Chondrocyte (in vitro differentiated cells): ENCODE measurements around the gene CFB. TPM values are rescaled to one million over a fixed set of nuclear protein-coding genes. Genes with fewer than 3 reads are reported as not detected.

Source experiments
- DNase-seq: peaks from one replicate; pipeline ENCODE4 v3.0.0; 2021; ENCODE audit warnings: mixed read lengths, low spot score
- H3K27ac Mint-ChIP-seq: one replicate; pipeline ENCODE4 v1.8.0; 2021; ENCODE audit warnings: mild to moderate bottlenecking, moderate library complexity, mixed read lengths; ENCODE audit not compliant: unreplicated experiment
- H3K27me3 Mint-ChIP-seq: 2 replicates; pipeline ENCODE4 v1.8.0; 2021; ENCODE audit warnings: low read depth, mixed read lengths
- H3K36me3 Mint-ChIP-seq: 2 replicates; pipeline ENCODE4 v1.8.0; 2021; ENCODE audit warnings: low read depth, mixed read lengths
- H3K4me1 Mint-ChIP-seq: 2 replicates; pipeline ENCODE4 v1.8.0; 2021; ENCODE audit warnings: low read depth, mild to moderate bottlenecking, mixed read lengths
- H3K4me3 Mint-ChIP-seq: one replicate; pipeline ENCODE4 v1.8.0; 2021; ENCODE audit warnings: mild to moderate bottlenecking, moderate library complexity, mixed read lengths; ENCODE audit not compliant: unreplicated experiment
- H3K9me3 Mint-ChIP-seq: 2 replicates; pipeline ENCODE4 v1.8.0; 2021; ENCODE audit warnings: low read depth, mixed read lengths
- total RNA-seq: library from RNA; stranded (reverse); gene quantifications from 3 replicates; pipeline ENCODE4 v1.2.1, GENCODE V29; 2021
- TF ChIP-seq, protein P1 (sequence below): fragments of 200-600 bp; sonication (generic); IDR thresholded peaks from 2 replicates; pipeline ENCODE4 v1.5.0; 2021; ENCODE audit warnings: antibody characterized with exemption, mild to moderate bottlenecking, moderate library complexity

Gene CFB
- total RNA-seq, 1 donor from 2014 or later = 3.2 TPM

DNA sequence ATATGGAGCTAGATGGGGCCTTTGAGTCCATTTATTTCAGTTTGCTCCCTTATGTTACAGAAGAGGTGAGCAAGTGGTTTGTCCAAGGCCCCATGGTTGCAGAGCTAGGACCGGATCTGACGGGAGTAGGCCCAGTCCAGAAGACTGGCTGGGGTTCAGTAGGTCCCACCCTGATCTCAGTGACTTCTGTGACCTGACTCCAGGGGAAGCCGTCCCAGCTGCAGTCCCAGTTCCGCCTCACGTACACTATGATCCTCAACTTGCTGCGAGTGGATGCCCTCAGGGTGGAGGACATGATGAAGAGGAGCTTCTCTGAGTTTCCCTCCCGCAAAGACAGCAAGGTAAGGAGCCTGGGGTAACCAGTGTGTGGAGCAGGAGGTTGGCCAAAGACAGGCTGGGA is 20.6 kb downstream of the CFB start:
- Mint-ChIP-seq H3K27ac (no peak overlapping the region), H3K36me3 (peaks cover 30% of the 10 kb centered on the region), H3K4me3 (no peak overlapping the region), H3K27me3 (no peaks in the 10 kb centered on the region), H3K4me1 (peaks cover 20% of the 10 kb centered on the region), H3K9me3 (no peaks in the 10 kb centered on the region)
- TF ChIP-seq, protein P1, sequence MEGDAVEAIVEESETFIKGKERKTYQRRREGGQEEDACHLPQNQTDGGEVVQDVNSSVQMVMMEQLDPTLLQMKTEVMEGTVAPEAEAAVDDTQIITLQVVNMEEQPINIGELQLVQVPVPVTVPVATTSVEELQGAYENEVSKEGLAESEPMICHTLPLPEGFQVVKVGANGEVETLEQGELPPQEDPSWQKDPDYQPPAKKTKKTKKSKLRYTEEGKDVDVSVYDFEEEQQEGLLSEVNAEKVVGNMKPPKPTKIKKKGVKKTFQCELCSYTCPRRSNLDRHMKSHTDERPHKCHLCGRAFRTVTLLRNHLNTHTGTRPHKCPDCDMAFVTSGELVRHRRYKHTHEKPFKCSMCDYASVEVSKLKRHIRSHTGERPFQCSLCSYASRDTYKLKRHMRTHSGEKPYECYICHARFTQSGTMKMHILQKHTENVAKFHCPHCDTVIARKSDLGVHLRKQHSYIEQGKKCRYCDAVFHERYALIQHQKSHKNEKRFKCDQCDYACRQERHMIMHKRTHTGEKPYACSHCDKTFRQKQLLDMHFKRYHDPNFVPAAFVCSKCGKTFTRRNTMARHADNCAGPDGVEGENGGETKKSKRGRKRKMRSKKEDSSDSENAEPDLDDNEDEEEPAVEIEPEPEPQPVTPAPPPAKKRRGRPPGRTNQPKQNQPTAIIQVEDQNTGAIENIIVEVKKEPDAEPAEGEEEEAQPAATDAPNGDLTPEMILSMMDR = no peak
- DNase-seq = peak; percentile 55

DNA sequence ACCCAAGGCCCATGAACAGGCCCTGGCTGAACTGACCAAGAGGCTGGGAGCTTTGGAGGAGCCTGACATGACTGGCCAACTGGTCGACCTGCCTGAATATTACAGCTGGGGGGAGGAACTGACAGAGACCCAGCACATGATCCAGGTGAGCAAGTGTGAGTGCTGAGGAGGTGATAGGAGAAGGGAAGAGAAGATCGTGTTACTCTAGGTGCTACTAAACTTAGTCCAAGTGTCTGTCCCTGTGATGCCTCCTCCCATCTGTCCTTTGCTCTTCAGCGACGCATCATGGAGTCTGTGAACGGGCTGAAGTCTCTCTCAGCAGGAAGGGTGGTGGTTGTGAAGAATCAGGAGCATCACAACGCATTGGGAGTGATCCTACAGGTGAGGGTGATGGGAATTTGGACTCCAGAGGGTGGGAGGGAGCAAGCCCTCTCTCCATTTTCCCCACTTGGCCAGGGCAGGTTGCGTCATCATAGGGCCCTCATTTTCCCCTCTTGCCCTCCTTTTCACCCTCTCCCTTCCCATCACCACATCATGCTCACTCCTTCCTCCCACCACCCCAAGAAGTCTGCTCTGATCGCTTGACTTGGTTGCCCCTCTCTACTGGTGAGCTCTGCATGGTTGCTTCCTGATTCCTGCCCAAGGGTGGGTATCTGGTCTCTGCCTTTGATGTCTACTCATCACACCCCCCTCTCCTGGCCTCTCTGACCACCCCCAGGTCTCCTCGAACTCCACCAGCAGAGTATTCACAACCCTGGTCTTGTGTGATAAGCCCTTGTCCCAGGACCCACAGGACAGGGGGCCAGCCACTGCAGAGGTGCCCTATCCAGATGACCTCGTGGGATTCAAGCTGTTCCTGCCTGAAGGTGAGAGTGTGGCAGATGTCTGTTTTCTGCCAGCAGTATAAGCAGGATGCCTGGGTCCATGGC is 21.4 kb downstream of the CFB start:
- peak overlapping the region; percentile 49 for H3K27ac Mint-ChIP-seq
- no peaks in the 10 kb centered on the region for H3K9me3 Mint-ChIP-seq
- H3K4me1 Mint-ChIP-seq = peaks cover 23% of the 10 kb centered on the region
- no peaks in the 10 kb centered on the region for H3K27me3 Mint-ChIP-seq
- no peak overlapping the region for H3K4me3 Mint-ChIP-seq
- peak; percentile 53 for DNase-seq
- TF ChIP-seq, protein P1 = no peak
- peaks cover 23% of the 10 kb centered on the region for H3K36me3 Mint-ChIP-seq

DNA sequence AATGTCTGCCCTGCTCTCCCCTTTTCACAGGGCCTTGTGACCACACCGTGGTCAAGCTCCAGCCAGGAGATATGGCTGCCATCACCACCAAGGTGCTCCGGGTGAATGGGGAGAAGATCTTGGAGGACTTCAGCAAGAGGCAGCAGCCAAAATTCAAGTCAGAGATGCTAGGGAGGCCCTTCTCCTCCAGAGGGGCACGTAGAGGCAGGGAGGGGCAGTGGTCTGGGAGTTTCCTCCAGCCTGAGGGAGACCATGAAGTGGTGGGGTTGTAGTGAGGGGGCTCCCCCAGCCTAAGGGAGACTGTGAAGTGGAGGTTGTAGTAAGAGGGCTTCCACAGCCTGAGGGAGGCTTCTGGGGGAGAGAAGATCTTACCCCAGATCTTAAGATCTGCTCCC is 22.0 kb downstream of the CFB start:
- peak overlapping the region; percentile 49 for H3K27ac Mint-ChIP-seq
- H3K27me3 Mint-ChIP-seq = no peaks in the 10 kb centered on the region
- DNase-seq = peak; percentile 57
- TF ChIP-seq, protein P1 = no peak
- H3K4me1 Mint-ChIP-seq = peaks cover 27% of the 10 kb centered on the region
- no peaks in the 10 kb centered on the region for H3K9me3 Mint-ChIP-seq
- peaks cover 21% of the 10 kb centered on the region for H3K36me3 Mint-ChIP-seq
- H3K4me3 Mint-ChIP-seq = peak overlapping the region; percentile 10

DNA sequence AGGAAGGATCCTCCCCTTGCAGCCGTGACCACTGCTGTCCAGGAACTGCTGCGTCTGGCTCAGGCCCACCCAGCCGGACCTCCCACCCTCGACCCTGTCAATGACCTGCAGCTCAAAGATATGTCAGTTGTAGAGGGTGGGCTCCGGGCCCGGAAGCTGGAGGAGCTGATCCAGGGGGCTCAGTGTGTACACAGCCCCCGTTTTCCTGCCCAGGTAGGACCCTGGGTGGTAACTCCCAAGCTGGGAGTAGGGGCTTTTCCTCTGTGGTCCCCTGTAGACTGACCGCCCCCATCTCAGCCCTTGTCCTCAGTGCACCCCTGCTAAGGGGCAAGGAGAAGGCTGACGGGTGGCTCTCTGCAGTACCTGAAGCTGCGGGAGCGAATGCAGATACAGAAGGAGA is 22.4 kb downstream of the CFB start:
- no peak for DNase-seq
- no peak overlapping the region for H3K27ac Mint-ChIP-seq
- TF ChIP-seq, protein P1 = no peak
- peaks cover 31% of the 10 kb centered on the region for H3K4me1 Mint-ChIP-seq
- no peak overlapping the region for H3K4me3 Mint-ChIP-seq
- H3K9me3 Mint-ChIP-seq = no peaks in the 10 kb centered on the region
- H3K36me3 Mint-ChIP-seq = peaks cover 22% of the 10 kb centered on the region
- no peaks in the 10 kb centered on the region for H3K27me3 Mint-ChIP-seq

DNA sequence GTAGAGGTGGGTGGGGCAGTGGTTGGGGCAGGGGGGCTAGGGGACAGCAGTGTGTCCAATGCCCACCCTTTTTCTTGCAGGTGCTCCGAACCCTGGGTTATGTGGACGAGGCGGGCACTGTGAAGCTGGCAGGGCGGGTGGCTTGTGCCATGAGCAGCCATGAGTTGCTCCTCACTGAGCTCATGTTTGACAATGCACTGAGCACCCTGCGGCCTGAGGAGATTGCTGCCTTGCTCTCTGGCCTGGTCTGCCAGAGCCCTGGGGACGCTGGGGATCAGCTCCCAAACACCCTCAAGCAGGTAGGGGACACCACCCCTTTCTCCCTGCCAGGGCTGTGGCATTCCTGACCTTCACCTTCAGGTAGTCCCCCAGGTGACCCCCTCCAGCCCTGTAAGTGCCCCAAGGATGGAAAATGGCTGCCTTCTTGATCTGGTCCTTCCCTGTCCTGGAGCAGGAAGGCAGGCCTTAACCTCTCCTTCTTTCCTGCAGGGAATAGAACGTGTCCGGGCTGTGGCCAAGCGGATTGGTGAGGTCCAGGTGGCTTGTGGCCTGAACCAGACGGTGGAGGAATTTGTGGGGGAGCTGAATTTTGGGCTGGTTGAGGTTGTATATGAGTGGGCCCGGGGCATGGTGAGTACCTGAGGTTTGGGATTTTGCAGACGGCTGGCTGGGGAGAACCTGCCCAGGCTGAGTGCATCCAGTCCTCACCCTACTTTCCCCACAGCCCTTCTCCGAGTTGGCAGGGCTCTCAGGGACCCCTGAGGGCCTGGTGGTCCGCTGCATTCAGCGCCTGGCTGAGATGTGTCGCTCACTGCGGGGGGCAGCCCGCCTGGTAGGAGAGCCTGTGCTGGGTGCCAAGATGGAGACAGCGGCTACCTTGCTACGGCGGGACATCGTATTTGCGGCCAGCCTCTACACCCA is 23.2 kb downstream of the CFB start:
- Mint-ChIP-seq H3K36me3 (peaks cover 19% of the 10 kb centered on the region), H3K27ac (no peak overlapping the region)

More for the DNA sequence above, 23.2 kb downstream of the CFB start:
- TF ChIP-seq, protein P1 = no peak
- H3K9me3 Mint-ChIP-seq = no peaks in the 10 kb centered on the region
- H3K4me1 Mint-ChIP-seq = peaks cover 36% of the 10 kb centered on the region
- DNase-seq = peak; percentile 91
- no peak overlapping the region for H3K4me3 Mint-ChIP-seq
- H3K27me3 Mint-ChIP-seq = no peaks in the 10 kb centered on the region
